Activated T-helper 17 cell treated with anti-CD3 and anti-CD28 coated beads, Interleukin-2, amount 50 U/mL, for 72 hours (primary cell): ENCODE measurements around the gene GNL3. TPM values are rescaled to one million over a fixed set of nuclear protein-coding genes. Genes with fewer than 3 reads are reported as not detected.
"Not testable (repeated sequence)": the region's sequence is repeated elsewhere in the genome, so short reads cannot be mapped to it uniquely, and the experiment has no call there.

Source experiments
- ATAC-seq: fragments of 150-1000 bp; cut with Tn5 transposase; replicated peaks from 2 replicates; pipeline ENCODE4 v1.10.0; 2021; ENCODE audit warnings: mild to moderate bottlenecking, moderate library complexity
- H3K27ac Mint-ChIP-seq: one replicate; pipeline ENCODE4 v1.8.0; 2022; ENCODE audit warnings: mixed read lengths
- H3K27me3 Mint-ChIP-seq: one replicate; pipeline ENCODE4 v1.8.0; 2022; ENCODE audit warnings: mixed read lengths
- H3K36me3 Mint-ChIP-seq: one replicate; pipeline ENCODE4 v1.8.0; 2022; ENCODE audit warnings: low read depth, mild to moderate bottlenecking, mixed read lengths
- H3K4me1 Mint-ChIP-seq: one replicate; pipeline ENCODE4 v1.8.0; 2022; ENCODE audit warnings: mixed read lengths
- H3K4me3 Mint-ChIP-seq: one replicate; pipeline ENCODE4 v1.8.0; 2022; ENCODE audit warnings: mild to moderate bottlenecking, mixed read lengths
- H3K9me3 Mint-ChIP-seq: one replicate; pipeline ENCODE4 v1.8.0; 2022; ENCODE audit warnings: mixed read lengths
- total RNA-seq, 2 donors: library from RNA; stranded (reverse); gene quantifications; one replicate each; pipeline ENCODE4 v1.2.3, GENCODE V29; 2022

The GNL3 gene
- total RNA-seq: 100 to 1,000 TPM; 165 to 189 TPM

DNA sequence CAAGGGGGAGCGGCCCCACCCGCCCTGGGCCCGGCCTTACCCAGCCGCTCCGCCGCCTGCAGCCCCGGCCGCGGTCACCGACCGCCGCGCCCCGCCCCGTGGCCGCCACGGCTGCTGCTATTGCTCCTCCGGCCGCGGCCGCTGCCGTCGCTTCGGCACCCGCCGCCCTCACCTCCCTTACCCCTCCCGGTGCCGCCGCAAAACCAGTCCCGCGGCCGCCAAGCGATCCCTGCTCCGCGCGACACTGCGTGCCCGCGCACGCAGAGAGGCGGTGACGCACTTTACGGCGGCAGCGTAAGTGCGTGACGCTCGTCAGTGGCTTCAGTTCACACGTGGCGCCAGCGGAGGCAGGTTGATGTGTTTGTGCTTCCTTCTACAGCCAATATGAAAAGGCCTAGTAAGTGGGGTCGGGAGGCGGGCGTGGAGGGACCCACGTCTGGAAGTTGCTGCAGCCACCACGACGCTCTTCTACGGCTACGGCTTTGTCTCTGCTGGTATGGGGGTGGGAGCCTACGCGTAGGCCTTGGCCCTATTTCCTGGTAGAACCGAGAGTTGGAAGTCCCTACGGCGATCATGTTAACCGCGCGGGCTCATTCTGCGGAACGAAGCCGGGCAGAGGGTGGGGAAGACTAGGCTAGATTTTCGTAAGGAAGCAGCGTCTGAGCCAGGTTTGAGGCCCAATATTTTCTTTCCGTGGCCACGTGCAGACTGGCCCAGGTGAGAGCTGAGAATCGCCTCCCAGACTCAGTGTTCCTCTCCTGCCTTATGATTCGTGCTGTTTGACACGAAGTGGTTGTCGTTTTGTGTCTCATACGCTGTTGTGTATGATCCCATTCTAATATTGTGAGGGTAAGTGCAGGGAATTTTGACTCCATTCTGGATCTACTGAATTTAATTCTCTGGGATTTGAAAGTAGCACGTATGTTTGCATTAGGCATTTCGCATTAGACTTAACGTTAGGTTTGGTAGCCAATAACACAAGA is at the start of gene GNL3, which contains the start of gene PBRM1:
TSS of gene GNL3 (plus strand) at position 324 of the 983 bp plus-strand sequence. CDS start at position 385, 61 bp downstream.
TSS of gene PBRM1 (minus strand) at position 205 of the 983 bp plus-strand sequence.
- H3K4me3 Mint-ChIP-seq: peak within 1 kb of the TSS; percentile 95
- H3K36me3 Mint-ChIP-seq: peaks cover 98% of the 10 kb centered on the region
- H3K27ac Mint-ChIP-seq: peak within 1 kb of the TSS; percentile 96
- no peaks in the 10 kb centered on the region for H3K27me3 Mint-ChIP-seq
- no peaks in the 10 kb centered on the region for H3K9me3 Mint-ChIP-seq
- H3K4me1 Mint-ChIP-seq: peaks cover 55% of the 10 kb centered on the region
- ATAC-seq: peak; percentile 68

DNA sequence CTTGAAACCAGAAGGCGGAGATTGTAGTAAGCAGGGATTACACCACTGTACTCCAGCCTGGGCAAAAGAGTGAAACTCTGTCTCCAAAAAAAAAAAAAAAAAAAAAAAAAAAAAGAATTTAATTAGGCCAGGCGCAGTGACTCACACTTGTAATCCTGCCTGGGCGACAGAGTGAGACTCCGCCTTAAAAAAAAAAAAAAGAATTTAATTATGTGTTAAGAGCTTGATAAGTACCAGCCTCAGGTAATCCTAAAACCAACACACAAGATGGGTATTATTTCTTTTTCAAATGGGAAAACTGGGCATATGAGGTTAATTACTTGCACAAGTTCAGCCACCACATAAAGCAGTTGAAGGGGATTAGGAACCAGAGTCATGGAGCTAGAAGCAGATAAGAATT is 49.2 kb upstream of the GNL3 start:
- Mint-ChIP-seq H3K27me3 (no peaks in the 10 kb centered on the region), H3K4me3 (no peak overlapping the region), H3K36me3 (peaks cover 92% of the 10 kb centered on the region), H3K9me3 (no peaks in the 10 kb centered on the region), H3K27ac (no peak overlapping the region), H3K4me1 (no peaks in the 10 kb centered on the region)
- ATAC-seq: no peak

GRCh38 chr3:52645549-52645948 is 40.3 kb upstream of the GNL3 start:
- Mint-ChIP-seq H3K27me3 (no peaks in the 10 kb centered on the region), H3K27ac (peak overlapping the region; percentile 36), H3K36me3 (peaks cover 97% of the 10 kb centered on the region), H3K4me1 (peaks cover 8% of the 10 kb centered on the region), H3K9me3 (no peaks in the 10 kb centered on the region), H3K4me3 (no peak overlapping the region)
- no peak for ATAC-seq

DNA sequence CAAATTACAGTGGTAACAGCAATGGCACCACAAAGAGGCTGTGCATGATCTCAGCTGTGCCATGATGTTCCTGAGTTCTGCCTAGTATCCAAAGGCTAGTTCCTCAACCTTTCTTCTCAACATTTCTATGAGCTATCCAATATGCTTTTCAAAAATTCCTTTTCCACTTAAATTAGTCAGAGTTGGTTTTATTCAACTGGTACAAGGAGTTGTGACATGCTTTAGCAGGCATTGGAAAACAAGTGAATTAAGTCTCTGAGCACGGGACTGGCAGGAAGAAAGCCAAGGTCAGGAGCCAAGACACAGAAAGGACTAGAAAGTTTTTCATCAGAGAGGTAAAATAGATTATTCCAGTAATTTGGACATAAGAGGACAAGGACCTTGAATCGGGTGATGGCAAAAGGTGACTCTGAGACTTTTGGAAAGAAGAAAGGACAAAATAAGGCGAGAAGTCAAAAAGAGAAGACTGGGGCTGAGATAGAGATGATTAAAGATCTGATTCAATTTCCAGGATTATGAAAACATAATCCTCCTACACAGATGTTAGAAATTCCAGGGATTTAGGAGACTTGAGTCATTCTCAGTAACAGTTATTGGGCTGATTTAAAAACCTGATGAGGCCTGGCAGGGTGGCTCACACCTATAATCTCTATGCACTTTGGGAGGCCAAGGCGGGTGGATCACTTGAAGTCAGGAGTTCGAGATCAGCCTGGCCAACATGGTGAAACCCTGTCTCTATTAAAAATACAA is 36.2 kb upstream of the GNL3 start:
- H3K4me3 Mint-ChIP-seq: no peak overlapping the region
- no peaks in the 10 kb centered on the region for H3K27me3 Mint-ChIP-seq
- peaks cover 100% of the 10 kb centered on the region for H3K36me3 Mint-ChIP-seq
- no peaks in the 10 kb centered on the region for H3K9me3 Mint-ChIP-seq
- no peak for ATAC-seq
- no peak overlapping the region for H3K27ac Mint-ChIP-seq
- peaks cover 10% of the 10 kb centered on the region for H3K4me1 Mint-ChIP-seq

DNA sequence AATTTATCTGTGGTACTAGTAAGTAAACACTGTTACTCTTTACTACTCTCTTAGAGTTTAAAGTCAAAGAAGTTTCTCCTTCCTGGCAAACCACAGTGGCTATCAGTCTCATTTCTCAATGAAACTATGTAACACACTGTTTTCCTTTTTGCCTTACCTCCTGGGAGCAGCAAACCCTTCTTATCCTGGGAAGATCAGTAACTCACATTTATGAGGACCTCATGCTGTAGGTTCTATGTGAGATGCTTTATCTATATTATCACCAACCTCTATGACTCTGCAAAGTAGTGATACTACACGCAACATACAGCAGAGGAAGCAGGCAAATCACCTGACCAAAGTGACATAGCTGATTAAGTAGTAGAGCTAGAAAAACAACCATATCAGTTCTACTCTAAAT is 35.4 kb upstream of the GNL3 start:
- Mint-ChIP-seq H3K9me3 (no peaks in the 10 kb centered on the region), H3K4me1 (peaks cover 10% of the 10 kb centered on the region), H3K27me3 (no peaks in the 10 kb centered on the region), H3K36me3 (peaks cover 100% of the 10 kb centered on the region), H3K27ac (peak overlapping the region; percentile 64), H3K4me3 (no peak overlapping the region)
- ATAC-seq: no peak

DNA sequence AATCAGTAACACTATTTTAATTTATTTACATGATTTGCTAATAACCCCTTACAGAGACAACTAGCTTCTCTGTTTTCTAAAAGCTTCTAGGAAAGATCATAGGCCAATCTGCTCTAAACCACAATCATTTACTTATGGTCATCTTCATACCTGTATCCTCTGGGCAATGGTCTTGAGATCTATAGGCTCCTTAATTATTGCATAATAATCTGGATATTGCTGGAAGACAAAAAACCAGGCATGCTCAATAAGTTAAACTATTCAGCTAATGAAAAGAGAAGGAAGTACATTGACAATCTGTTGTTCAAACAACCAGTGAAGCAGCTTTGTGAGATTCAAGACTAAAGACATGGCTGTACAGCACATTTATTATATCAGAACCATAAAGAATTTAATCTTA is 34.2 kb upstream of the GNL3 start:
- no peak overlapping the region for H3K4me3 Mint-ChIP-seq
- no peak for ATAC-seq
- no peaks in the 10 kb centered on the region for H3K9me3 Mint-ChIP-seq
- H3K36me3 Mint-ChIP-seq: peaks cover 100% of the 10 kb centered on the region
- no peaks in the 10 kb centered on the region for H3K27me3 Mint-ChIP-seq
- no peak overlapping the region for H3K27ac Mint-ChIP-seq
- peaks cover 16% of the 10 kb centered on the region for H3K4me1 Mint-ChIP-seq

DNA sequence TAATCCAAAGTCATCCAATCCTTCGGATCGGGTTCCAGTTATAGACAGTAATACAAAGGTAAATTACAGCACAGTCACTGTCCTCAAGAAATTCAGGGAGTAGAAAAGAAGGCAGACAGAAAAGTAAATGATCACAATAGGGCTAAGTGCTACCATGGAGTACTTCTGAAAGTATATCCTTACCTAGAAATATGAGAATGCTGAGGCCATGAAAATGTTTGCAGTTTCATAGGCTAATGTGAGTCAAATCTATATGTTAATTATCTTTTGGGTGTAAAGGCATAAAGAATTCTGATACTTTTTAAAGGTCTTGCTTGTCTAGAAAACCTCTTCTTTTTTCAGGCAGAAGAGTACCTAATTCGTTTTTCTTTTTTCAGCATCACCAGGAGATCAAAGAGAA is 29.9 kb upstream of the GNL3 start:
- peaks cover 99% of the 10 kb centered on the region for H3K36me3 Mint-ChIP-seq
- no peaks in the 10 kb centered on the region for H3K27me3 Mint-ChIP-seq
- H3K4me1 Mint-ChIP-seq: peaks cover 6% of the 10 kb centered on the region
- ATAC-seq: peak; percentile 58
- no peak overlapping the region for H3K4me3 Mint-ChIP-seq
- peak overlapping the region; percentile 17 for H3K27ac Mint-ChIP-seq
- H3K9me3 Mint-ChIP-seq: no peaks in the 10 kb centered on the region

DNA sequence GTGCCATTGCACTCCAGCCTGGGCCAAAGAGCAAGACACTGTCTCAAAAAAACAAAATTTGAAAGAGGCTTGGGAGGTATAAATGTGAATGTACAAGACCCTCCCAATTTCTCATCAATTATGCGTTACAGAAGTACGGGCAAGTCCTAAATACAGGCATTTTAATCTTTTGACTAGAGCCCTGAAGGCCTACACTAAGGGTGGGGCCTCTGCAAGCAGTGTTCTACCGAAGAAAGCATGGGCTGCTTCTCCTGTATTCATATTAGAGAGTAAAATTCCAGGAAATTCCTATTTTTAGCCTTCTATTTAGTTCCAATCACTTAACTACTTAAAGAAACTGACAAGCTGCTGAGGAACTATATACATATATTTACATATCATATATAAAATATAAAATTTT is 25.8 kb upstream of the GNL3 start:
- peaks cover 6% of the 10 kb centered on the region for H3K4me1 Mint-ChIP-seq
- H3K27ac Mint-ChIP-seq: no peak overlapping the region
- peaks cover 98% of the 10 kb centered on the region for H3K36me3 Mint-ChIP-seq
- no peaks in the 10 kb centered on the region for H3K27me3 Mint-ChIP-seq
- no peak for ATAC-seq
- no peaks in the 10 kb centered on the region for H3K9me3 Mint-ChIP-seq
- no peak overlapping the region for H3K4me3 Mint-ChIP-seq

- Mint-ChIP-seq H3K4me3 (no peak overlapping the region), H3K4me1 (no peaks in the 10 kb centered on the region), H3K27ac (no peak overlapping the region), H3K27me3 (no peaks in the 10 kb centered on the region), H3K9me3 (no peaks in the 10 kb centered on the region), H3K36me3 (peaks cover 98% of the 10 kb centered on the region)
- no peak for ATAC-seq
Measured at GRCh38 chr3:52663098-52663497, 22.7 kb upstream of the GNL3 start.

GRCh38 chr3:52670621-52671521 is 15.0 kb upstream of the GNL3 start:
- Mint-ChIP-seq H3K27me3 (no peaks in the 10 kb centered on the region), H3K4me1 (peaks cover 32% of the 10 kb centered on the region), H3K27ac (peak overlapping the region; percentile 98), H3K4me3 (peak overlapping the region; percentile 76), H3K9me3 (no peaks in the 10 kb centered on the region), H3K36me3 (peaks cover 94% of the 10 kb centered on the region)
- peak; percentile 91 for ATAC-seq

DNA sequence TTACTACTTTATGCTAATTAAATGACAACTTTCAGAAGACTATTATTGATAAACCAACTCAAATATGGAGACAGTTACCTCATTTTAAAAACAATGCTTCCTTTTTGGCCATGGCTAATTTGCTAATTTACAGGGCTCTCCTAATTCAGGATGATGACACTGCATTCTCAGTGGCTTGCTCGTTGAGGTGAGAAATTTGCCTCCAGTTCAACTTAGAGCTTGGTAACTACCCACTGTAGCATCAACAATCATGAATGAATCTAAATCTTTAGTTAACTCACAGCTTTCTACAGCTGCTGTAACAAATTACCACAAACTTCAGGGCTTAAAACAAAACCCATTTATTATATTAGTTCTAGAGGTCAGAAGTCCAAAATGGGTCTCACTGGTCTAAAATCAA is 14.2 kb upstream of the GNL3 start:
- peaks cover 94% of the 10 kb centered on the region for H3K36me3 Mint-ChIP-seq
- no peaks in the 10 kb centered on the region for H3K9me3 Mint-ChIP-seq
- H3K27ac Mint-ChIP-seq: peak overlapping the region; percentile 98
- peaks cover 35% of the 10 kb centered on the region for H3K4me1 Mint-ChIP-seq
- peak overlapping the region; percentile 76 for H3K4me3 Mint-ChIP-seq
- peak; percentile 28 for ATAC-seq
- no peaks in the 10 kb centered on the region for H3K27me3 Mint-ChIP-seq

DNA sequence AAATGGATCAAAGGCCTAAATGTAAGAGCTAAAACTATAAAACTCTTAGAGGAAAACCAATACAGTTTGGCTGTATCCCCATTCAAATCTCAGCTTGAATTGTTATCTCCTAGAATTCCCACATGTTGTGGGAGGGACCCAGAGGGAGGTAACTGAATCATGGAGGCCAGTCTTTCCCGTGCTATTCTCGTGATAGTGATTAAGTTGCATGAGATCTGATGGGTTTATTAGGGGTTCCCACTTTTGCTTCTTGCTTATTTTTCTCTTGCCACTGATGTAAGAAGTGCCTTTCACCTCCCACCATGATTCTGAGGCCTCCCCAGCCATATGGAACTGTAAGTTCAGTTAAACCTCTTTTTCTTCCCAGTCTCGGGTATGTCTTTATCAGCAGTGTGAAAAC is 9.6 kb upstream of the GNL3 start:
- ATAC-seq, H3K4me3 Mint-ChIP-seq, H3K9me3 Mint-ChIP-seq, H3K27ac Mint-ChIP-seq, H3K27me3 Mint-ChIP-seq: not testable (repeated sequence)
- H3K36me3 Mint-ChIP-seq: peaks cover 98% of the 10 kb centered on the region
- peaks cover 44% of the 10 kb centered on the region for H3K4me1 Mint-ChIP-seq

GRCh38 chr3:52678265-52679198 is 7.3 kb upstream of the GNL3 start:
- Mint-ChIP-seq H3K27ac (peak overlapping the region; percentile 47), H3K4me1 (peaks cover 44% of the 10 kb centered on the region), H3K9me3 (no peaks in the 10 kb centered on the region), H3K27me3 (no peaks in the 10 kb centered on the region), H3K36me3 (peaks cover 98% of the 10 kb centered on the region), H3K4me3 (peak overlapping the region; percentile 0)
- no peak for ATAC-seq
